Endothelial cell (in vitro differentiated cells): ENCODE measurements around the gene SLC16A3. TPM values are rescaled to one million over a fixed set of nuclear protein-coding genes. Genes with fewer than 3 reads are reported as not detected.

Experiments
- DNase-seq: peaks from one replicate; pipeline ENCODE4 v3.0.0; 2021; ENCODE audit warnings: low spot score
- H3K27ac Mint-ChIP-seq: one replicate; pipeline ENCODE4 v1.8.0; 2021; ENCODE audit warnings: mixed read lengths, inconsistent platforms; ENCODE audit not compliant: unreplicated experiment
- H3K27me3 Mint-ChIP-seq: one replicate; pipeline ENCODE4 v1.8.0; 2021; ENCODE audit warnings: mild to moderate bottlenecking, moderate library complexity, mixed read lengths, inconsistent platforms; ENCODE audit not compliant: unreplicated experiment
- H3K36me3 Mint-ChIP-seq: one replicate; pipeline ENCODE4 v1.8.0; 2021; ENCODE audit warnings: mild to moderate bottlenecking, low read depth, mixed read lengths, inconsistent platforms; ENCODE audit not compliant: unreplicated experiment
- H3K4me1 Mint-ChIP-seq: one replicate; pipeline ENCODE4 v1.8.0; 2021; ENCODE audit warnings: mild to moderate bottlenecking, mixed read lengths, inconsistent platforms; ENCODE audit not compliant: unreplicated experiment
- H3K4me3 Mint-ChIP-seq: one replicate; pipeline ENCODE4 v1.8.0; 2021; ENCODE audit warnings: mild to moderate bottlenecking, mixed read lengths, inconsistent platforms; ENCODE audit not compliant: unreplicated experiment
- H3K9me3 Mint-ChIP-seq: one replicate; pipeline ENCODE4 v1.8.0; 2021; ENCODE audit warnings: mixed read lengths, inconsistent platforms; ENCODE audit not compliant: unreplicated experiment
- total RNA-seq: library from RNA; stranded (reverse); fragmentation: NEBNext Ultra II Directional; extraction: Animal tissue kit (Norgen Biotek cat#: 25700); gene quantifications from one replicate; pipeline ENCODE4 v1.2.1, GENCODE V29; 2021; ENCODE audit not compliant: unreplicated experiment
- TF ChIP-seq, protein P1 (sequence below): fragments of 200-600 bp; sonication (generic); IDR thresholded peaks from one replicate; pipeline ENCODE4 v1.5.0; 2021; ENCODE audit warnings: antibody characterized with exemption; ENCODE audit not compliant: unreplicated experiment

Gene SLC16A3
- total RNA-seq, 1 donor from 2014 or later: 76.2 TPM

DNA sequence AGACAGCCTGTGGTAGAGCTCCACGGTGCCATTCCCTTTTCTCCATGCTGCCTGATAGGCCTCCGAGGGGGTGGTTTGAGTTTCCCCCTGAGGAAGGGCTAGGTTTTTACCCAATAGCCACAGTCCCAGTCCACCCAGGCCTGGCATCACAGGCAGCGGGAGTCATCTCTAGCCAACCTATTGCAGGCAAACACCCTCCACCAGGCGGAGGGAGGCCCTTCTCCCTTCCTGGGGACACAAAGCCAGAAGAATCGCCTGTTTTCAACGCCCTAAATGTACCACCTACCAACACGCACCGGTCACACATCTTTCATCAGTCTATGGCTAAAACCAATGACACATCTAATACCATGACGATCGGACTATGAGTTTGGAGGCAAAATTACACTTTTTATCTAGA is 37.3 kb downstream of the SLC16A3 start:
- peaks cover 13% of the 10 kb centered on the region for H3K4me1 Mint-ChIP-seq
- peaks cover 5% of the 10 kb centered on the region for H3K27me3 Mint-ChIP-seq
- no peaks in the 10 kb centered on the region for H3K9me3 Mint-ChIP-seq
- TF ChIP-seq, protein P1, sequence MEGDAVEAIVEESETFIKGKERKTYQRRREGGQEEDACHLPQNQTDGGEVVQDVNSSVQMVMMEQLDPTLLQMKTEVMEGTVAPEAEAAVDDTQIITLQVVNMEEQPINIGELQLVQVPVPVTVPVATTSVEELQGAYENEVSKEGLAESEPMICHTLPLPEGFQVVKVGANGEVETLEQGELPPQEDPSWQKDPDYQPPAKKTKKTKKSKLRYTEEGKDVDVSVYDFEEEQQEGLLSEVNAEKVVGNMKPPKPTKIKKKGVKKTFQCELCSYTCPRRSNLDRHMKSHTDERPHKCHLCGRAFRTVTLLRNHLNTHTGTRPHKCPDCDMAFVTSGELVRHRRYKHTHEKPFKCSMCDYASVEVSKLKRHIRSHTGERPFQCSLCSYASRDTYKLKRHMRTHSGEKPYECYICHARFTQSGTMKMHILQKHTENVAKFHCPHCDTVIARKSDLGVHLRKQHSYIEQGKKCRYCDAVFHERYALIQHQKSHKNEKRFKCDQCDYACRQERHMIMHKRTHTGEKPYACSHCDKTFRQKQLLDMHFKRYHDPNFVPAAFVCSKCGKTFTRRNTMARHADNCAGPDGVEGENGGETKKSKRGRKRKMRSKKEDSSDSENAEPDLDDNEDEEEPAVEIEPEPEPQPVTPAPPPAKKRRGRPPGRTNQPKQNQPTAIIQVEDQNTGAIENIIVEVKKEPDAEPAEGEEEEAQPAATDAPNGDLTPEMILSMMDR: no peak
- peak overlapping the region; percentile 33 for H3K4me3 Mint-ChIP-seq
- H3K27ac Mint-ChIP-seq: no peak overlapping the region
- H3K36me3 Mint-ChIP-seq: peaks cover 63% of the 10 kb centered on the region
- no peak for DNase-seq

DNA sequence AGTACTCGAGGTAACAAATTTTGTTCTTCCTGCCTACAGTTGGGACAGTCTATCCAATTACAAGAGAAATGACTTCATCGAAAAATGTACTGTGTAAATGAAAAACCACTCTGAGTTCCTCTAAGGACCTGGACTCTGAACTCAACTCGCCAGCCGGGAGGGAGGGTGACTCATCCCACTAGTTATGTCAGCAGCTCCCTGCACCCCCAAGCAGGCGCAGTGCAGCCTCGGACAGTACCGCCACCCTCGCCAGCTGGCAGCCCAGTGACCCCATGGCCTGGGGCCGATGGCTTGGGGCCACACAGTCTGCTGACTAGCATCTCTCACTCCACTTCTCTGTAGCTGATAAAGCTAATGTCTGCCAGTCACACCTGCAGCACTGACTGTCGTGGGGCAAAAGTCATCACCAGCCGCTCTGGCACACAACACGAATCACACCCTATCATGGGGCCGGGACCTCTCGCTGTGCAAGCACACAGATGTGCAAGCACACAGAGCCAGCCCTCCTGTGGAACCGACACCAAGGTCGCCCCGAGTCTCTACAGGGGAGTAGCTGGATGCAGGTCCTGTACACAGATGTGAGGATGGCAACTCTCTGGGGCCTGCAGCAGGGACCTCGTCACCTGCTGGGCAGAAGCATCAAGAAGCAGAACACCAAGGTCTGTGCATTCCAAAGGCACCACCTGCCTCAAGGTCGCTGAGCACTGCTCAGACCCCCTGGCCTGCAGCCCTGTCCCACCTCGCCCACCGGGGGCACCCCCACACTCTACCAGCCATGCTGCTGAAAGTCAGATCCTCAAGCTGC is 38.9 kb downstream of the SLC16A3 start:
- H3K4me1 Mint-ChIP-seq: peaks cover 23% of the 10 kb centered on the region
- H3K27ac Mint-ChIP-seq: no peak overlapping the region
- no peaks in the 10 kb centered on the region for H3K9me3 Mint-ChIP-seq
- TF ChIP-seq, protein P1: no peak
- H3K27me3 Mint-ChIP-seq: peaks cover 12% of the 10 kb centered on the region
- peak overlapping the region; percentile 15 for H3K4me3 Mint-ChIP-seq
- H3K36me3 Mint-ChIP-seq: peaks cover 51% of the 10 kb centered on the region
- DNase-seq: no peak

GRCh38 chr17:82269138-82269881 is 40.5 kb downstream of the SLC16A3 start:
- Mint-ChIP-seq H3K27me3 (peaks cover 14% of the 10 kb centered on the region), H3K27ac (peak overlapping the region; percentile 66)
- no peak for DNase-seq

GRCh38 chr17:82269882-82270500 is 41.1 kb downstream of the SLC16A3 start:
- TF ChIP-seq, protein P1: no peak
- H3K4me1 Mint-ChIP-seq: peaks cover 24% of the 10 kb centered on the region

More at GRCh38 chr17:82269138-82269881, 40.5 kb downstream of the SLC16A3 start:
- H3K36me3 Mint-ChIP-seq: peaks cover 46% of the 10 kb centered on the region
- H3K4me3 Mint-ChIP-seq: peak overlapping the region; percentile 60
- no peaks in the 10 kb centered on the region for H3K9me3 Mint-ChIP-seq
- H3K4me1 Mint-ChIP-seq: peaks cover 23% of the 10 kb centered on the region
- TF ChIP-seq, protein P1: no peak

More at GRCh38 chr17:82269882-82270500, 41.1 kb downstream of the SLC16A3 start:
- Mint-ChIP-seq H3K27me3 (peaks cover 16% of the 10 kb centered on the region), H3K4me3 (peak overlapping the region; percentile 79), H3K27ac (peak overlapping the region; percentile 67), H3K9me3 (no peaks in the 10 kb centered on the region), H3K36me3 (peaks cover 40% of the 10 kb centered on the region)
- DNase-seq: no peak
